CD4-positive, alpha-beta T cell treated with Interleukin-6 for 4 hours (primary cell): ENCODE measurements around the gene GMDS.

ENCODE experiments used
- DNase-seq: peaks from one replicate; pipeline ENCODE4 v3.0.0-alpha.2; 2020; ENCODE audit warnings: mixed read lengths

GMDS gene

GRCh38 chr6:2132416-2132815 lies 113.0 kb downstream of the GMDS start:
- no peak for DNase-seq

DNA sequence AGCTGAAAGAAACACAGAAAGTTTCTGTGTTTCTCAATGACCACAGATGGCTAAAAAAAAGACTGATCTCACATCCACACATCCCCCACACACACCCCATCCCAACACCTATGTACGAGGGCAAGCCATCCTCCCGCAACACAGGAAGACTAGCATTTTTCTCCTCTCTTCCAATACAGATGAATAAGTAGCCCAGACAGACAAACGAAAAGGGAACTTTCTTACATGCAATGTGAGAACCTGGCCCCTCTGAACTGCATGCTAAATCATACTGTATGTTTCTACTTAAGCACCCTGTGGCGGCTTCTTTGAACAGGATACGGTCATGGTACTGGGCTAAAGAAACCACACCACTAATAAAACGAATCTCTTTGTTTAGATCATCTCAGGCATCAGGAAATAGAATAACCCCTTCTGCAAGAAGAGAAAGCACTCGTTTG lies 116.2 kb downstream of the GMDS start:
- no peak for DNase-seq

DNA sequence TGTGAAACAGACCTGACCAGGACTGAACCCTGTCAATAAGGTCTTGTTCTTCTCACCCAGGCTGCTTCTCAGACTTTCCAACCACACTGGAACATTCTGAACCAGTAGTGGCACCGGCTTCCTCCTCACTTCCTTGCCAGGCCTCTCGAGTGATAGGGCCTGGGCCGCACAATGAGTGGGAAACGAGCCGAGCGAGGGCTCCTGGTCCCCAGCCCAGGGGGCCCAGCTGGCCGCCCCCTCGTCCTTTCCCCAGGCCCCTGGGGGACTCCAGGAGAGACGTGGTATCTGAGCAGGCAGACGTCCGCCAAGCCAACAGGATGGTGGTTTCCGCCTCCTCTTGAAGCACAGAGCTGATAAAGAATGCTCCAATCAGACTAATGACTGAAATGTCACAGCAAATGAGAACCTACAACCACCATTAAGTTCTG lies 117.9 kb downstream of the GMDS start:
- DNase-seq = no peak

DNA sequence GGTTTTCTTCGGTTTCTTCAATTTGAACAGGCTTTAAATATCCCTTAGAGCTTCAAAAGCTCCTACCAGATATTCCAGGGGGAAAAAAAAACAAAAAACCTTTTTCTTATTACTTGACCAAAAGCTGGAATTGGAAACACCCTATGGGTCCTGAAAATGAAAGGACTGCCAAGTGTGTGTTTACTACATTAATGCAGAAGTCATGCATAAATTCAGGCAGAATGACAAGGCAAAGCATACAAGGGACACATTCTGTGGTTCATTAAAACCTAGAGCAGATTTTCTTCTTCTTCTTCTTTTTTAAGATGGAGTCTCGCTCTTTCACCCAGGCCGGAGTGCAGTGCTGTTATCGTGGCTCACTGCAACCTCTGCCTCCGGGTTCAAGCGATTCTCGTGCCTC lies 119.1 kb downstream of the GMDS start:
- no peak for DNase-seq

- DNase-seq = no peak
These were observed 120.2 kb downstream of the GMDS start for GRCh38 chr6:2125158-2125557.

- DNase-seq = no peak
These were observed 121.1 kb downstream of the GMDS start for GRCh38 chr6:2124260-2124709.

DNA sequence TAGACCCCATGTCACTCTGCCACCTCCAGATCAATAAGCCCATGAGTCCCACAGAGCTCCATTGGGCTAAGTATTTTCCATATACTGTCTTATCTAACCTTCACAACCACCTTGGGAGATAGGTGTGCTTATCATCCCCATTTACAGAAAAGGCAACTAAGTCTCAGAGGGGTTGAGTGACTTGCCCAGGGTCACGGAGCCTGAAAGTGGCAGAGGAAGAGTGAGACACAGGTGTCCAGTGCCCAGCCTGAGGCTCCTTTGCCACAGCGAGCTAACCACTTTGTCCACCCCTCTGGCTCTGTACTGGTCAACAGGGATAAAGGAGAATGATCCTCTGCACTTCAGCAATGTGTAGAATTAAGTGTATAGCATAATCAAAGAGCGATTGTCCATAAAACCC lies 124.5 kb downstream of the GMDS start:
- no peak for DNase-seq

GRCh38 chr6:2119275-2119674 lies 126.1 kb downstream of the GMDS start:
- no peak for DNase-seq

- DNase-seq = no peak
These were observed 127.3 kb downstream of the GMDS start for GRCh38 chr6:2118136-2118535.

- DNase-seq = no peak
These were observed 128.0 kb downstream of the GMDS start for GRCh38 chr6:2117447-2117846.

DNA sequence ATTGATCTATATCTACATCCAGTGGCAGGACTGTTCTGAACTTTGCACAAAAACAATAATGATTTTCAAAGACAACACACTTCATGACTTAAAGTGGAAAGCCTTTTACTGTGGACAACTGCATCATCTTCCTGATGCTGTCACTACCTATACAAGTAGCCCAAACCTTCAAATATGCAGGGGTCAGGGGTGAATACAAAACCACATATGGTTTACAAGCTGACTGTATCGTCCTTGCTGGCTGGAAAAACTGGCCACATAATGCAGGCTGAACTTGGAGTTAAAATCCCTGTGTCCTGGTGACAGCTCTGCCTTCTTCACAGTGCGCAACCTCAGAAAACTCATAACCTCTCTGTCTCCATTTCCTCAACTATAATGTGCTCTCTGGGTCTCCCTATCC lies 128.9 kb downstream of the GMDS start:
- DNase-seq = no peak

DNA sequence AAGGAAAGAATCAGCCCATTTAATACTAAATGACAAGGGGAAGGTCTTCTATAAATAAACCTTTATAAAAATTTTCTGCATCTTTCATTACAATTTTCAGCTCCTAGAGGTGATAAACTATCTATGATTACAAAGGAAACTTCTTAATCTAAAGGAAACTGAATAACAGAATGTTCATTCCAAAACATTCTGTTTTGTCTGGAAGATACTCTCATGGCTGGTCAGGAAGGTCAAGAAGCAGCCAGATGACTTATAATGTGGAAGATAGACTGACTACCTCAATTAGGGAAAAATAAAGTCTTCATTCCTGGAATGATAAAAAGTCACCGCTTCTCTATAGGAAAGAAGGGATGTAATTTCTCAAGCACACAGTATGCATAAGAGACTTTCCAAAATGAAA lies 131.3 kb downstream of the GMDS start:
- no peak for DNase-seq

DNA sequence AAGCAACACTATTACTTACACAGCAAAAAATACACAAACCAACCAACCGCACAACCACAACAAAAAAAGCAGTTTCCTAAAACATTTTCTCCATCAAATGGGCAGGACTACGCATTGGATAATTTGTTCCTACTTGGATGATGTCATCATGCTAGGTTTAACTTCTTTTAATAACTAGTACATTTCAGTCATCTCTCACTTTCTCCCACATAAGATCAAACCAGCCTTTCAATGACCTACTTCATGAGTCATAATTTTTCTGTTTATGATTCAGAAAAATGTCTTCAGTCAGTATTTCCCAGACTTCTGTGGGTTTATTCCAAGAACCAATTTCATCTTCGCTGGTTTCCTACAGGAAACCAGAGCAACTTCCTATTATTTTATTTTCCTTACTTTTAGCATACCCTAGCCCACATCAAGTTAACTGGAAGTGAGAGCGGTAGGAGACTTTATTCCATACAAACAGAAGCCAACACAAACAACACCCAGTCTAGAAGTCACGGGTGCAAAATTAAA lies 134.2 kb downstream of the GMDS start:
- DNase-seq = no peak

GRCh38 chr6:2110504-2110903 lies 134.9 kb downstream of the GMDS start:
- DNase-seq = no peak

GRCh38 chr6:2109796-2110195 lies 135.6 kb downstream of the GMDS start:
- DNase-seq = no peak

DNA sequence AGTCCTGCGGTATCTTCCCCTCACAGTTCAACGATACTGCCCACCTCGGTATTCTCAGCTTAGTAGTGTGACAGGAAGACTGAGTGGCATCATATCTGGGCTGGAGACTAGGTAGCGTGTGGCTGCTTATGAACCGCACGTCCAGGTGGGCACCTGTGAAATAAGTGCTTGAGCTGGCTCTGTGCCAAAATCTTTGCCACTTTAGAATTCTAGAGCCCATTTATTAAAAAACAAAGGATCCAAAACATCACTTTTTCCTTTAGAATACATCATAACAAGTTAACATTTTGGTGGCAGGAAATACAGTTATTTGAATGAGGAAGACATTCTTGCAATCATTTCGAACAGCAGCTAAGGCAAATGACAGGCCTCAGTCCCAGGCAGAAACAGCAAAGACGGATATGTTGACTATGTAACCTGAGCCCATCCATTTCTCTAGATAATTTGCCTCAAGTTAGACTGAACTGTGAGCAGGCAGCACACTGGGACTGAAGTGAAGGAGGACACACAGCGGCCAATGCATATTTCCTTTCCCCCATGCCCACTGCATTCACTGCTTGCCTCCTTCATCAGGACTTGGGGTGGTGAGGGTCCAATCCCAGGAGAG lies 136.6 kb downstream of the GMDS start:
- DNase-seq = no peak

- no peak for DNase-seq
These were observed 140.9 kb downstream of the GMDS start for GRCh38 chr6:2104524-2104880.

GRCh38 chr6:2103765-2104523 lies 141.5 kb downstream of the GMDS start:
- DNase-seq = no peak

- no peak for DNase-seq
These were observed 142.4 kb downstream of the GMDS start for GRCh38 chr6:2102966-2103365.

- no peak for DNase-seq
These were observed 143.0 kb downstream of the GMDS start for GRCh38 chr6:2102316-2102883.

- no peak for DNase-seq
These were observed 144.2 kb downstream of the GMDS start for GRCh38 chr6:2101213-2101612.

DNA sequence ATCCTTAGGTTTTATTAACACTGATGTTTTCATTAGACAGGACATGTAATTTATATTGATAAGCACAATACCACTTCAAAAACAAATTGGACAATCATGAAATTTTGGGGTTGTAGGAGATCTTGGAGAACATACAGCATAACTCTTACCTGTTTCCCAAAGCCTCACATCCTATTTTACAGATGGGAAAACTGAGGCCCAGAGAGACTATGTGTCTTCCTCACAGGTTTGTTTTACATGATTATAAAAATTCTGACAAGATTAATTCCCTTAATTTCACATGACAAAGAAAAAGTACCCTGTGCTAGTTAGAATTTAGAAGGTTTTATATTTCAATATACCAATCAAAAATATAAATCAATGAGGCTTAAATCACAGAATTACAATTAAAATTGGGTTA lies 145.5 kb downstream of the GMDS start:
- DNase-seq = no peak

DNA sequence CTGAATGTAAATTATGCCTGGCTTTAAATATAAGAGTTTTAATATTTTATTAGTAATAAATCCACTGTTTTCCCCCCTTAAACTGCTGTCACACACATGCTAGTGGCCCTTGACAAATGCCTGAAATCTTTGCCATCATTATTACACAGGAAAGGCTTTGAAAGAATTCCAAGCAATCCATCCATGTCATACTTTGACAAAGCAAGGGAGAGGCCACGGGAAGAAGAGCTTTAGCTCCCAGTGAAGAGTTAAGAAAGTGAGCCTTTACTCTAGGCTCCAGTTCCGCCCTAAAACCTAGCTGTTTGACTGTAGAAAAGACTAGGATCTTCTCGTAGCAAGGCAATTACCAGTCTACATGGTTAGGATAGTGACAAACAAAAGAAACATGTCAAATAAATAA lies 147.9 kb downstream of the GMDS start:
- no peak for DNase-seq

DNA sequence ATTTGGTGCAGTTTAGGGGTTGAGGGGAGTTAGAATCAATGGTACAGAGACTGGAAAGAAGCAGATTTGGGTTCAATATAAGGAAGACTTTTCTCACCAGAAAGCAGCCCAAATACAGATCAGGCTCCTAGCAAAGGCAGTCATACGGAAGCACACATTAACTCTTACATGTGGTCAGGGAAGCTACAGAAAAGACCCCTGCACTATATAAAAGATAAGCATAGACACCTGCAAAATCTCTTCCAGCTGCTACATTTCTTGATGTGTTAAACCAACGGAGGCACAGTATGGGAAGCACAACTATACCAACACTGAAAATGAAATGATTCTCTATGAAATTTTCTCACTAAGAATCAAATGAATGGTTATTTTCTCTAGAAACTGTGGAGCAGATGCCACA lies 150.8 kb downstream of the GMDS start:
- no peak for DNase-seq
